ENCODE measurements around the gene ADAMTS4. TPM values are rescaled to one million over a fixed set of nuclear protein-coding genes. Genes with fewer than 3 reads are reported as not detected.
A peak's percentile ranks its signal among the peaks of the same experiment; 100 is the strongest.

Gene ADAMTS4, protein sequence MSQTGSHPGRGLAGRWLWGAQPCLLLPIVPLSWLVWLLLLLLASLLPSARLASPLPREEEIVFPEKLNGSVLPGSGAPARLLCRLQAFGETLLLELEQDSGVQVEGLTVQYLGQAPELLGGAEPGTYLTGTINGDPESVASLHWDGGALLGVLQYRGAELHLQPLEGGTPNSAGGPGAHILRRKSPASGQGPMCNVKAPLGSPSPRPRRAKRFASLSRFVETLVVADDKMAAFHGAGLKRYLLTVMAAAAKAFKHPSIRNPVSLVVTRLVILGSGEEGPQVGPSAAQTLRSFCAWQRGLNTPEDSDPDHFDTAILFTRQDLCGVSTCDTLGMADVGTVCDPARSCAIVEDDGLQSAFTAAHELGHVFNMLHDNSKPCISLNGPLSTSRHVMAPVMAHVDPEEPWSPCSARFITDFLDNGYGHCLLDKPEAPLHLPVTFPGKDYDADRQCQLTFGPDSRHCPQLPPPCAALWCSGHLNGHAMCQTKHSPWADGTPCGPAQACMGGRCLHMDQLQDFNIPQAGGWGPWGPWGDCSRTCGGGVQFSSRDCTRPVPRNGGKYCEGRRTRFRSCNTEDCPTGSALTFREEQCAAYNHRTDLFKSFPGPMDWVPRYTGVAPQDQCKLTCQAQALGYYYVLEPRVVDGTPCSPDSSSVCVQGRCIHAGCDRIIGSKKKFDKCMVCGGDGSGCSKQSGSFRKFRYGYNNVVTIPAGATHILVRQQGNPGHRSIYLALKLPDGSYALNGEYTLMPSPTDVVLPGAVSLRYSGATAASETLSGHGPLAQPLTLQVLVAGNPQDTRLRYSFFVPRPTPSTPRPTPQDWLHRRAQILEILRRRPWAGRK
- total RNA-seq (2021): 7.0 and 9.1 TPM in 2 replicates
- long read RNA-seq, full-length matches to known transcripts: 12 of 17 reads
- long read RNA-seq, partial matches to known transcripts: 3 of 17 reads
- long read RNA-seq, other reads (novel, unspliced or antisense): 2 of 17 reads

DNA sequence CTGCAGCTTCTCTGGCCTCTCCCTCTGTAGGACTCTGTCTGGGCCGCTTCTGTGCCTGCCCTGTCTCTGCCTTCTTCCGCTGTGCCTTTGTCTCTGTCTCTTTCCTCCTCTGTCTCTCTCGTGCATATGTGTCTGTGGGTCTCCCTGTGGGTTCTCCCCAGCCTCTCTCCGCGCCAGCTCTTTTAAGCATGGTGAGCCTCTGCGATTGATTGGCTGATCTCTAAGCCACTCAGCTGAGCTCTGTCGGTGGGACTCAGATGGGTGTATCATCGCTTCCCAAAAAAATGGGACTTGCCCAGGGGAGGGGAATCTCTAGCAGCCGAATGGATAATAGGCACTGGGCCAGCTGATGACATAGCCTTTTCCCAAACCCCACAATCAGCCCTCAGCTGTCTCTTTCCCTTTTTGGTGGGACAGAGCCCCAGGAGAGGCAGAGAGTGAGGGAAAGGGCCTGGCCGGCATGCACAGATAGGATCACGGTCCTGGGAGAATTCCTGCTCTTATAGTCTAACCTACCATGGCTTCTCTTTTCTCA lies at the start of gene ADAMTS4:
ADAMTS4 (minus strand) TSS at position 158 of the 535 bp plus-strand sequence. CDS start 427 bp downstream, outside the sequence.
- Histone ChIP-seq H2BK20ac (ENCODE audit: low read depth, low read length, poor library complexity, severe bottlenecking) (no peak within 1 kb of the TSS), H2BK120ac (ENCODE audit: low read depth, low read length, poor library complexity, severe bottlenecking) (no peak within 1 kb of the TSS), H3K23me2 (ENCODE audit: insufficient read length, low read depth, low read length, poor library complexity, severe bottlenecking) (peaks cover 7% of the 10 kb centered on the region), H3T11ph (ENCODE audit: low read length) (no peak within 1 kb of the TSS), H3K4me1 (ENCODE audit: insufficient read depth, low read length) (peaks cover 24% of the 10 kb centered on the region), H3K9me3 (ENCODE audit: control insufficient read depth, low read depth, low read length) (no peaks in the 10 kb centered on the region), H3K79me1 (ENCODE audit: insufficient read depth, low read depth, low read length, poor library complexity, severe bottlenecking) (no peaks in the 10 kb centered on the region), H3K4me2 (ENCODE audit: insufficient read depth, insufficient read length, low read length) (peak within 1 kb of the TSS; percentile 27), H3K27me3 (ENCODE audit: insufficient read depth, low read length) (no peaks in the 10 kb centered on the region; the same call in 1 of the 2 replicates), H2AFZ (ENCODE audit: low read length) (no peak within 1 kb of the TSS), H4K91ac (ENCODE audit: insufficient read length, low read depth, low read length) (no peak within 1 kb of the TSS), H4K5ac (ENCODE audit: insufficient read length, low read depth, low read length) (no peak within 1 kb of the TSS), H3K79me2 (ENCODE audit: insufficient read depth, low read length) (no peaks in the 10 kb centered on the region), H2BK5ac (ENCODE audit: insufficient read length, low read length) (no peak within 1 kb of the TSS), H4K8ac (replicated peaks; ENCODE audit: insufficient read length, low read depth, low read length) (no peak within 1 kb of the TSS), H3K23ac (ENCODE audit: insufficient read length, low read depth, low read length) (no peak within 1 kb of the TSS), H2BK12ac (ENCODE audit: insufficient read length, low read depth, low read length) (no peak within 1 kb of the TSS), H3K9ac (ENCODE audit: extremely low read depth, insufficient read length, low read length) (no peak within 1 kb of the TSS), H2AK5ac (ENCODE audit: insufficient read length, low read length) (no peak within 1 kb of the TSS), H3K18ac (ENCODE audit: insufficient read length, low read depth, low read length) (peak within 1 kb of the TSS; percentile 3), H2BK15ac (ENCODE audit: low read depth, low read length) (no peak within 1 kb of the TSS), H3K56ac (ENCODE audit: insufficient read length, low read depth, low read length) (no peak within 1 kb of the TSS), H3K14ac (ENCODE audit: insufficient read depth, low read length) (peak within 1 kb of the TSS; percentile 13; the same call in 1 of the 2 replicates), H4K20me1 (ENCODE audit: control insufficient read depth, insufficient read depth, insufficient read length) (no peaks in the 10 kb centered on the region), H3K27ac (ENCODE audit: insufficient read length, low read depth, low read length) (no peak within 1 kb of the TSS), H3K4ac (ENCODE audit: low read depth, low read length) (no peak within 1 kb of the TSS)
- H3K4me3 Mint-ChIP-seq: peak within 1 kb of the TSS; percentile 59 to 91
- TF ChIP-seq, protein P1, sequence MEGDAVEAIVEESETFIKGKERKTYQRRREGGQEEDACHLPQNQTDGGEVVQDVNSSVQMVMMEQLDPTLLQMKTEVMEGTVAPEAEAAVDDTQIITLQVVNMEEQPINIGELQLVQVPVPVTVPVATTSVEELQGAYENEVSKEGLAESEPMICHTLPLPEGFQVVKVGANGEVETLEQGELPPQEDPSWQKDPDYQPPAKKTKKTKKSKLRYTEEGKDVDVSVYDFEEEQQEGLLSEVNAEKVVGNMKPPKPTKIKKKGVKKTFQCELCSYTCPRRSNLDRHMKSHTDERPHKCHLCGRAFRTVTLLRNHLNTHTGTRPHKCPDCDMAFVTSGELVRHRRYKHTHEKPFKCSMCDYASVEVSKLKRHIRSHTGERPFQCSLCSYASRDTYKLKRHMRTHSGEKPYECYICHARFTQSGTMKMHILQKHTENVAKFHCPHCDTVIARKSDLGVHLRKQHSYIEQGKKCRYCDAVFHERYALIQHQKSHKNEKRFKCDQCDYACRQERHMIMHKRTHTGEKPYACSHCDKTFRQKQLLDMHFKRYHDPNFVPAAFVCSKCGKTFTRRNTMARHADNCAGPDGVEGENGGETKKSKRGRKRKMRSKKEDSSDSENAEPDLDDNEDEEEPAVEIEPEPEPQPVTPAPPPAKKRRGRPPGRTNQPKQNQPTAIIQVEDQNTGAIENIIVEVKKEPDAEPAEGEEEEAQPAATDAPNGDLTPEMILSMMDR (conservative IDR thresholded peaks at IDR 0.05): no peak
- H3K4me1 Mint-ChIP-seq: peaks cover 57 to 65% of the 10 kb centered on the region in 2 experiments
- no peaks in the 10 kb centered on the region; a peak in 1 of 5 replicates for H3K9me3 Mint-ChIP-seq
- H3K27me3 Mint-ChIP-seq (ENCODE audit: low read depth): no peaks in the 10 kb centered on the region
- peak within 1 kb of the TSS; percentile 86 to 99 (median 91) for H3K27ac Mint-ChIP-seq
- no CpG with 5 or more reads among the region's 11 CpGs for WGBS (ENCODE audit: extremely low coverage, insufficient read length, low lambda C conversion rate)
- H3K36me3 Mint-ChIP-seq (ENCODE audit: insufficient read depth in 1 of 3, low read depth in 3 of 3): peaks cover 2 to 18% (median 8%) of the 10 kb centered on the region in 3 experiments; a peak in 6 of 7 replicates
- DNase-seq: peak; percentile 82
